Esophagus muscularis mucosa (tissue), 3 donors: ENCODE results near the gene TMEM247.

Experiments
- POLR2A ChIP-seq: fragments of 450-650 bp; IDR thresholded peaks from one replicate; pipeline ENCODE4 v1.6.1; 2017; ENCODE audit warnings: antibody characterized with exemption, moderate library complexity, mild to moderate bottlenecking, low read depth
- TF ChIP-seq, protein P1 (sequence below), 3 experiments: fragments of 200-600 bp in 2 of 3; fragments of 450-650 bp in 1 of 3; sonication (generic) in 2 of 3; IDR thresholded peaks; one replicate each; pipeline ENCODE4 v1.5.1; 2017 to 2019; ENCODE audit warnings: antibody characterized with exemption in 3 of 3, mild to moderate bottlenecking in 2 of 3, moderate library complexity in 1 of 3

GRCh38 chr2:46479265-46479664 is at the start of gene TMEM247:
- TF ChIP-seq POLR2A = no peak
- TF ChIP-seq, protein P1, sequence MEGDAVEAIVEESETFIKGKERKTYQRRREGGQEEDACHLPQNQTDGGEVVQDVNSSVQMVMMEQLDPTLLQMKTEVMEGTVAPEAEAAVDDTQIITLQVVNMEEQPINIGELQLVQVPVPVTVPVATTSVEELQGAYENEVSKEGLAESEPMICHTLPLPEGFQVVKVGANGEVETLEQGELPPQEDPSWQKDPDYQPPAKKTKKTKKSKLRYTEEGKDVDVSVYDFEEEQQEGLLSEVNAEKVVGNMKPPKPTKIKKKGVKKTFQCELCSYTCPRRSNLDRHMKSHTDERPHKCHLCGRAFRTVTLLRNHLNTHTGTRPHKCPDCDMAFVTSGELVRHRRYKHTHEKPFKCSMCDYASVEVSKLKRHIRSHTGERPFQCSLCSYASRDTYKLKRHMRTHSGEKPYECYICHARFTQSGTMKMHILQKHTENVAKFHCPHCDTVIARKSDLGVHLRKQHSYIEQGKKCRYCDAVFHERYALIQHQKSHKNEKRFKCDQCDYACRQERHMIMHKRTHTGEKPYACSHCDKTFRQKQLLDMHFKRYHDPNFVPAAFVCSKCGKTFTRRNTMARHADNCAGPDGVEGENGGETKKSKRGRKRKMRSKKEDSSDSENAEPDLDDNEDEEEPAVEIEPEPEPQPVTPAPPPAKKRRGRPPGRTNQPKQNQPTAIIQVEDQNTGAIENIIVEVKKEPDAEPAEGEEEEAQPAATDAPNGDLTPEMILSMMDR (IDR thresholded peaks at IDR 0.05) = no peak
